ENCODE data around the gene ZNF578.
"Not testable (repeated sequence)": the region's sequence is repeated elsewhere in the genome, so short reads cannot be mapped to it uniquely, and the experiment has no call there.

GRCh38 chr19:52485561-52486240, 32.3 kb downstream of the ZNF578 start:
- not testable (repeated sequence) for TF ChIP-seq CEBPB (IDR thresholded peaks at IDR 0.05; ENCODE audit: low read depth, low read length); CTCF (conservative IDR thresholded peaks at IDR 0.05; ENCODE audit: low read depth, low read length); POLR2A (IDR thresholded peaks at IDR 0.05; ENCODE audit: low read depth, low read length); ELK1 (IDR thresholded peaks at IDR 0.05; ENCODE audit: borderline replicate concordance, low read depth, low read length); MXI1 (IDR thresholded peaks at IDR 0.05; ENCODE audit: borderline replicate concordance, low read depth, low read length)
